ENCODE measurements around the gene GPR3. TPM values are rescaled to one million over a fixed set of nuclear protein-coding genes. Genes with fewer than 3 reads are reported as not detected.
A peak's percentile ranks its signal among the peaks of the same experiment; 100 is the strongest.

GPR3 gene
- total and polyA plus RNA-seq, 2 of the 13 experiments (the other 11 are each of a cell fraction or from before 2014, with no cell fraction given), result 1.00 to 2.6 TPM

DNA sequence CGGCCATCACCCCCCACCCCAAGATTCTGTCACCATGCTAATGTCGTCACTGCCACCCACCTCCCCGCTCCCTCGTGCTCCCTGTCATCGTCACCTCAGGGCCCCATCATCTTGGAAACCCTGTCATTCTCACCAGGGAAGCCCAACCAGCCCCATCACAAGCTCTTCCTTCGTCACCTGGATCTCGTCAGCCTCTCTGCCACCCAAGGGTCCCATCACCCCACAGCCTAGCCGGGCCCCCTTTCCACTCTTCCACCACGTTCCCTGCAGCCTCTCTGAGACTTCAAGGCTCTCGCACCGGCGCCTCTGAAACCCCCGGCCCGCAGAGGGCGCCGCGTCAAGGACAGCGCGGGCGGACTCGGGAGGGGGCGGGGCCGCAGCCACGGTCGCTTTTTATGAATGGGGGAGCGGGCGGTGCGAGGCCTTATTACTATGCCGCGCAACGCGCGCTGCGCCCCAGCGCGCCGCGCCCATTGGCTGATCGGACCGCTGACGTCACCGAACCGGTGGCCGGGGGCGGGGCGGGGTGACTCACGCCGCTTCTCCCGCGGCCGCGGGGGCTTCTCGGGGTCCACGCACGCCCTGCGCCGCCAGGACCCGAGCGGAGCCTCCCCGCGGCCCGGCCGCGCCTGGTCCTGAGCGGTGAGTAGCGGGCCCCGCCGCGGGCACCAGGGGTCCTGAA lies at the start of gene GPR3 (continued):
- TF ChIP-seq CREB1 (IDR thresholded peaks at IDR 0.05) (peak; percentile 95), CREB1 (CRISPR knock-in tag; IDR thresholded peaks at IDR 0.05) (no peak; the same call in none of the 2 replicates), ZNF607 (CRISPR knock-in tag; IDR thresholded peaks at IDR 0.05; ENCODE audit: borderline replicate concordance) (no peak), SIN3A (IDR thresholded peaks at IDR 0.05; ENCODE audit: borderline replicate concordance, low read depth, low read length) (peak; percentile 67; the same call in 1 of the 2 replicates), SAP130 (CRISPR knock-in tag; IDR thresholded peaks at IDR 0.05; ENCODE audit: low read depth) (peak; percentile 71), CCDC6 (CRISPR knock-in tag; IDR thresholded peaks at IDR 0.05) (peak; percentile 60; the same call in 1 of the 2 replicates), SAFB2 (CRISPR knock-in tag; IDR thresholded peaks at IDR 0.05; ENCODE audit: borderline replicate concordance, low read depth) (peak; percentile 35; the same call in 1 of the 2 replicates), SALL2 (CRISPR knock-in tag; IDR thresholded peaks at IDR 0.05) (0 out of 2 replicates have a peak, but pooled peaks have one; percentile 53), POLR2G (IDR thresholded peaks at IDR 0.05; ENCODE audit: low read depth, low read length) (peak; percentile 41; the same call in 1 of the 2 replicates), PCBP1 (IDR thresholded peaks at IDR 0.05; ENCODE audit: borderline replicate concordance, low read depth, low read length) (no peak), REXO4 (CRISPR knock-in tag; IDR thresholded peaks at IDR 0.05; ENCODE audit: borderline replicate concordance) (no peak), DNMT1 (CRISPR knock-in tag; IDR thresholded peaks at IDR 0.05) (0 out of 2 replicates have a peak, but pooled peaks have one; percentile 25), ZNF24 (IDR thresholded peaks at IDR 0.05) (no peak), ZSCAN22 (CRISPR knock-in tag; IDR thresholded peaks at IDR 0.05) (no peak), ZNF766 (CRISPR knock-in tag; IDR thresholded peaks at IDR 0.05; ENCODE audit: borderline replicate concordance) (0 out of 2 replicates have a peak, but pooled peaks have one; percentile 32), SOX5 (CRISPR knock-in tag; IDR thresholded peaks at IDR 0.05; ENCODE audit: borderline replicate concordance) (peak; percentile 10; the same call in 1 of the 2 replicates), FOXM1 (CRISPR knock-in tag; IDR thresholded peaks at IDR 0.05) (peak; percentile 61; the same call in 1 of the 2 replicates)
- TF ChIP-seq, protein P1, sequence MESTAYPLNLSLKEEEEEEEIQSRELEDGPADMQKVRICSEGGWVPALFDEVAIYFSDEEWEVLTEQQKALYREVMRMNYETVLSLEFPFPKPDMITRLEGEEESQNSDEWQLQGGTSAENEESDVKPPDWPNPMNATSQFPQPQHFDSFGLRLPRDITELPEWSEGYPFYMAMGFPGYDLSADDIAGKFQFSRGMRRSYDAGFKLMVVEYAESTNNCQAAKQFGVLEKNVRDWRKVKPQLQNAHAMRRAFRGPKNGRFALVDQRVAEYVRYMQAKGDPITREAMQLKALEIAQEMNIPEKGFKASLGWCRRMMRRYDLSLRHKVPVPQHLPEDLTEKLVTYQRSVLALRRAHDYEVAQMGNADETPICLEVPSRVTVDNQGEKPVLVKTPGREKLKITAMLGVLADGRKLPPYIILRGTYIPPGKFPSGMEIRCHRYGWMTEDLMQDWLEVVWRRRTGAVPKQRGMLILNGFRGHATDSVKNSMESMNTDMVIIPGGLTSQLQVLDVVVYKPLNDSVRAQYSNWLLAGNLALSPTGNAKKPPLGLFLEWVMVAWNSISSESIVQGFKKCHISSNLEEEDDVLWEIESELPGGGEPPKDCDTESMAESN (CRISPR knock-in tag; conservative IDR thresholded peaks at IDR 0.05), result peak; percentile 79
- TF ChIP-seq, protein P2, sequence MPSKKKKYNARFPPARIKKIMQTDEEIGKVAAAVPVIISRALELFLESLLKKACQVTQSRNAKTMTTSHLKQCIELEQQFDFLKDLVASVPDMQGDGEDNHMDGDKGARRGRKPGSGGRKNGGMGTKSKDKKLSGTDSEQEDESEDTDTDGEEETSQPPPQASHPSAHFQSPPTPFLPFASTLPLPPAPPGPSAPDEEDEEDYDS (CRISPR knock-in tag; IDR thresholded peaks at IDR 0.05), result peak; percentile 45
- TF ChIP-seq, protein P3, sequence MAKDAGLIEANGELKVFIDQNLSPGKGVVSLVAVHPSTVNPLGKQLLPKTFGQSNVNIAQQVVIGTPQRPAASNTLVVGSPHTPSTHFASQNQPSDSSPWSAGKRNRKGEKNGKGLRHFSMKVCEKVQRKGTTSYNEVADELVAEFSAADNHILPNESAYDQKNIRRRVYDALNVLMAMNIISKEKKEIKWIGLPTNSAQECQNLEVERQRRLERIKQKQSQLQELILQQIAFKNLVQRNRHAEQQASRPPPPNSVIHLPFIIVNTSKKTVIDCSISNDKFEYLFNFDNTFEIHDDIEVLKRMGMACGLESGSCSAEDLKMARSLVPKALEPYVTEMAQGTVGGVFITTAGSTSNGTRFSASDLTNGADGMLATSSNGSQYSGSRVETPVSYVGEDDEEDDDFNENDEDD (CRISPR knock-in tag; IDR thresholded peaks at IDR 0.05; ENCODE audit: borderline replicate concordance), result peak; percentile 83
- TF ChIP-seq, protein P4, sequence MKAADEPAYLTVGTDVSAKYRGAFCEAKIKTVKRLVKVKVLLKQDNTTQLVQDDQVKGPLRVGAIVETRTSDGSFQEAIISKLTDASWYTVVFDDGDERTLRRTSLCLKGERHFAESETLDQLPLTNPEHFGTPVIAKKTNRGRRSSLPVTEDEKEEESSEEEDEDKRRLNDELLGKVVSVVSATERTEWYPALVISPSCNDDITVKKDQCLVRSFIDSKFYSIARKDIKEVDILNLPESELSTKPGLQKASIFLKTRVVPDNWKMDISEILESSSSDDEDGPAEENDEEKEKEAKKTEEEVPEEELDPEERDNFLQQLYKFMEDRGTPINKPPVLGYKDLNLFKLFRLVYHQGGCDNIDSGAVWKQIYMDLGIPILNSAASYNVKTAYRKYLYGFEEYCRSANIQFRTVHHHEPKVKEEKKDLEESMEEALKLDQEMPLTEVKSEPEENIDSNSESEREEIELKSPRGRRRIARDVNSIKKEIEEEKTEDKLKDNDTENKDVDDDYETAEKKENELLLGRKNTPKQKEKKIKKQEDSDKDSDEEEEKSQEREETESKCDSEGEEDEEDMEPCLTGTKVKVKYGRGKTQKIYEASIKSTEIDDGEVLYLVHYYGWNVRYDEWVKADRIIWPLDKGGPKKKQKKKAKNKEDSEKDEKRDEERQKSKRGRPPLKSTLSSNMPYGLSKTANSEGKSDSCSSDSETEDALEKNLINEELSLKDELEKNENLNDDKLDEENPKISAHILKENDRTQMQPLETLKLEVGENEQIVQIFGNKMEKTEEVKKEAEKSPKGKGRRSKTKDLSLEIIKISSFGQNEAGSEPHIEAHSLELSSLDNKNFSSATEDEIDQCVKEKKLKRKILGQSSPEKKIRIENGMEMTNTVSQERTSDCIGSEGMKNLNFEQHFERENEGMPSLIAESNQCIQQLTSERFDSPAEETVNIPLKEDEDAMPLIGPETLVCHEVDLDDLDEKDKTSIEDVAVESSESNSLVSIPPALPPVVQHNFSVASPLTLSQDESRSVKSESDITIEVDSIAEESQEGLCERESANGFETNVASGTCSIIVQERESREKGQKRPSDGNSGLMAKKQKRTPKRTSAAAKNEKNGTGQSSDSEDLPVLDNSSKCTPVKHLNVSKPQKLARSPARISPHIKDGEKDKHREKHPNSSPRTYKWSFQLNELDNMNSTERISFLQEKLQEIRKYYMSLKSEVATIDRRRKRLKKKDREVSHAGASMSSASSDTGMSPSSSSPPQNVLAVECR (CRISPR knock-in tag; IDR thresholded peaks at IDR 0.05; ENCODE audit: borderline replicate concordance), result peak; percentile 57; the same call in 1 of the 2 replicates
- TF ChIP-seq, protein P5, sequence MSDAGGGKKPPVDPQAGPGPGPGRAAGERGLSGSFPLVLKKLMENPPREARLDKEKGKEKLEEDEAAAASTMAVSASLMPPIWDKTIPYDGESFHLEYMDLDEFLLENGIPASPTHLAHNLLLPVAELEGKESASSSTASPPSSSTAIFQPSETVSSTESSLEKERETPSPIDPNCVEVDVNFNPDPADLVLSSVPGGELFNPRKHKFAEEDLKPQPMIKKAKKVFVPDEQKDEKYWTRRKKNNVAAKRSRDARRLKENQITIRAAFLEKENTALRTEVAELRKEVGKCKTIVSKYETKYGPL (CRISPR knock-in tag; IDR thresholded peaks at IDR 0.05), result no peak
